Stomach (tissue), 9 donors: Measurements from ENCODE around the gene MBD3L4. TPM values are rescaled to one million over a fixed set of nuclear protein-coding genes. Genes with fewer than 3 reads are reported as not detected.

Experiments used
- DNase-seq, 2 donors: peaks; one replicate each; pipeline versions ENCODE4 v3.0.0 to v3.0.0-alpha.2; 2013 to 2019
- H3K27ac ChIP-seq, 5 donors: fragments of 200-600 bp in 4 of 5; sonication (generic) in 4 of 5; one replicate each; pipeline ENCODE4 v1.5.1; 2013 to 2019; ENCODE audit warnings: mild to moderate bottlenecking in 1 of 5, moderate library complexity in 1 of 5
- H3K27me3 ChIP-seq, 3 donors: fragments of 200-600 bp; sonication (generic); one replicate each; pipeline ENCODE4 v1.5.1; 2017 to 2019; ENCODE audit warnings: mixed run types in 1 of 3
- H3K36me3 ChIP-seq, 4 donors: fragments of 200-600 bp; sonication (generic); 1 replicate in 3 of 4; 2 replicates in 1 of 4; pipeline ENCODE4 v1.5.1; 2016 to 2019
- H3K4me1 ChIP-seq, 4 donors: fragments of 200-600 bp; sonication (generic); one replicate each; pipeline ENCODE4 v1.5.1; 2016 to 2019
- H3K4me3 ChIP-seq, 4 donors: fragments of 200-600 bp; sonication (generic) in 3 of 4; one replicate each; pipeline ENCODE4 v1.5.1; 2016 to 2019; ENCODE audit warnings: mild to moderate bottlenecking in 1 of 4
- H3K9me3 ChIP-seq, 4 donors: fragments of 200-600 bp; sonication (generic); one replicate each; pipeline ENCODE4 v1.5.1; 2016 to 2019
- CTCF ChIP-seq, 7 experiments: fragments of 450-650 bp in 4 of 7; fragments of 200-600 bp in 3 of 7; sonication (generic) in 3 of 7; IDR thresholded peaks; one replicate each; pipeline ENCODE4 v1.5.1; 2016 to 2019; ENCODE audit warnings: antibody characterized with exemption in 7 of 7, control low read depth in 2 of 7, mild to moderate bottlenecking in 1 of 7
- EP300 ChIP-seq: sonication (generic); formaldehyde crosslinking; IDR thresholded peaks from one replicate; pipeline ENCODE4 v1.6.1; 2017; ENCODE audit warnings: antibody characterized with exemption
- POLR2A ChIP-seq, 4 donors: fragments of 450-650 bp; IDR thresholded peaks; one replicate each; pipeline ENCODE4 v1.6.1; 2016; ENCODE audit warnings: antibody characterized with exemption in 4 of 4, control low read depth in 2 of 4, mild to moderate bottlenecking in 1 of 4, moderate library complexity in 1 of 4
- POLR2AphosphoS5 ChIP-seq, 3 donors: sonication (generic); formaldehyde crosslinking; IDR thresholded peaks; one replicate each; pipeline ENCODE4 v1.6.1; 2016; ENCODE audit warnings: antibody characterized with exemption in 3 of 3
- WGBS, 5 donors: extraction: QIAGEN DNeasy Blood & Tissue Kit in 3 of 5; methylation state at CpG; one replicate each; pipeline versions ENCODE4 v1.1.5 to v1.1.7; 2013 to 2018; 5-methylcytosine and 5-hydroxymethylcytosine counted together
- intact Hi-C: fragments of 100-400 bp; cut with DNase I; formaldehyde crosslinking; loops from one replicate; pipeline ENCODE4 v1.15.1; 2023; ENCODE audit warnings: low total_unique reads
- polyA plus RNA-seq, 3 donors: library from polyadenylated mRNA; stranded (reverse); fragments of 200-250 nt; gene quantifications; one replicate each; pipeline ENCODE4 v1.2.3, GENCODE V29; 2013
- total RNA-seq, 5 donors: library from RNA; depleted of rRNA; stranded (reverse); fragments of >200 nt; gene quantifications; one replicate each; pipeline versions ENCODE4 v1.1.0 to v1.2.3, GENCODE V29; 2014 to 2016
- donor health status: healthy with polysubstance abuse.
- donor health status: Bipolar disorder and iron deficiency.
- donor health status: healthy.

Gene MBD3L4
- total and polyA plus RNA-seq, 8 donors: not detected

DNA sequence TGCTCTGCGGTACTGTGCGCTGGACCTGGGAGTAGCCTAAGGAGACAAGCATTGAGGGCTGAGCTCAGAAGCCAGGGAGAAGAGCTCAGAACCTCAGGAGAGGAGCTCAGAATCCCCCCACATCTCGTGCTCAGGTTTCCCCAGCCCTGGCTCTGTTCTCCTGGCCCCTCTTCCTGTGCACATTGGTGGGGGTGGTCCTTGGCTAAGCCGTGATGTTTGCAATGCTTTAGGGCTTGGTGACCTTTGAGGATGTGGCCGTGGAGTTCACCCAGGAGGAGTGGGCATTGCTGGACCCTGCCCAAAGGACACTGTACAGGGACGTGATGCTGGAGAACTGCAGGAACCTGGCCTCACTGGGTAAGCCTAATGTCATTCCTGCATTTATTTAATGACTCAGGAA is 36.2 kb upstream of the MBD3L4 start:
- DNase-seq: no peak
- Histone ChIP-seq H3K9me3 (peaks cover 36 to 73% (median 61%) of the 10 kb centered on the region in 4 donors), H3K4me3 (no peak overlapping the region), H3K27me3 (no peaks in the 10 kb centered on the region), H3K27ac (no peak overlapping the region), H3K4me1 (peaks cover 0 to 2% (median 0%) of the 10 kb centered on the region in 4 donors), H3K36me3 (peaks cover 94 to 100% (median 99%) of the 10 kb centered on the region in 4 donors)
- 95 to 100% (median 97%) methylated on average over 5 to 6 of the region's 6 CpGs for WGBS, 5 donors
- no peak for TF ChIP-seq POLR2AphosphoS5 (IDR thresholded peaks at IDR 0.05)
- no peak for TF ChIP-seq CTCF (IDR thresholded peaks at IDR 0.05)
- no peak for TF ChIP-seq POLR2A (IDR thresholded peaks at IDR 0.05)
- intact Hi-C loops: no loop called here

DNA sequence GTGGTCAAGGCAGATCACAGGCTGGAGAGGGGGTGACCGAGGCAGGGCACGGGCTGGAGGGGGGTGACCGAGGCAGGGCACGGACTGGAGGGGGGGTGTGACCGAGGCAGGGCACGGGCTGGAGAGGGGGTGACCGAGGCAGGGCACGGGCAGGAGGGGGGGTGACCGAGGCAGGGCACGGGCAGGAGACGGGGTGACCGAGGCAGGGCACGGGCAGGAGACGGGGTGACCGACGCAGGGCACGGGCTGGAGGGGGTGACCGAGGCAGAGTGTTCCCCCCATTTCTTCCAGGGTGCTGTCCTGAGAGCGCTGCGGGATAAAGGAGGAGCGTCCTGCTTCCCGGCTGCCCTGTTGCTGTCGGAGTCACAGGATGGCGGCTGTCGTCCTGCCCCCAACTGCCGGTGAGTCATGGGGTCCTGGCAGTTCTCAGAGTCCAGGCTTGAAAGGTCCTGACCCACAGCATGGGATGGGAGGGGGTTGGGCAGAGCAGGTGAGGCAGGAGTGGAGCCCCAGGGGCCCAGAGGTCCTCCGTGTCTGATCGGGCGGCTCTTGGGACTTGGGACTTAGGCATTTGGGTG is 34.8 kb upstream of the MBD3L4 start:
- Histone ChIP-seq H3K27me3 (no peaks in the 10 kb centered on the region), H3K36me3 (peaks cover 82 to 93% (median 92%) of the 10 kb centered on the region in 4 donors), H3K9me3 (peaks cover 25 to 60% (median 48%) of the 10 kb centered on the region in 4 donors), H3K27ac (no peak overlapping the region), H3K4me1 (peaks cover 9 to 15% (median 12%) of the 10 kb centered on the region in 4 donors), H3K4me3 (no peak overlapping the region)
- WGBS, 5 donors: 94 to 99% (median 98%) methylated on average over 19 to 29 of the region's 29 CpGs
- intact Hi-C loops: no loop called here
- TF ChIP-seq POLR2A (IDR thresholded peaks at IDR 0.05) (no peak), EP300 (no peak), CTCF (IDR thresholded peaks at IDR 0.05) (no peak), POLR2AphosphoS5 (IDR thresholded peaks at IDR 0.05) (no peak)
- no peak for DNase-seq

DNA sequence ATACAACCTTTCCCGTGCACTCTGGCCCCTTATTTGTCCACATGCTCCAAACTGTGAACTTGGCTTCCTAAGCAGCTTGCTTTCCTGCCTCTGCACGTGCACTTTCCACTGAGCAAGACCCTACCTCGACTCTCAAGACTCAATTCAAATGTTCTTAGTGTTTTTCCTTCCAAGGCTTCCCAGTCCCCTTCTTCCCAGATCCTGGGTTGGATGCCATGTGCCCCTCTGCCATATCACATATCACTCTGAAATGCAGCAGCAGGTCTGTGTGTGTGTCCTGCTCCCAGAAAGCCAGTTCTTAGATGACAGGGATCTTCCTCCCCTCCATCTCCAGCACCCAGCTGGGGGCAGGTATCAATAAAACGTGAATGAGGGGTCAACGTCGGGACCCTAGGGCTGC is 32.6 kb upstream of the MBD3L4 start:
- H3K4me3 ChIP-seq: no peak overlapping the region
- H3K9me3 ChIP-seq: peaks cover 4 to 37% (median 25%) of the 10 kb centered on the region in 4 donors
- intact Hi-C loops: no loop called here
- no peaks in the 10 kb centered on the region for H3K27me3 ChIP-seq
- H3K4me1 ChIP-seq: peaks cover 9 to 16% (median 14%) of the 10 kb centered on the region in 4 donors
- WGBS, 5 donors: 95 to 98% (median 97%) methylated on average over 6 of the region's 6 CpGs
- peaks cover 62 to 71% (median 70%) of the 10 kb centered on the region in 4 donors for H3K36me3 ChIP-seq
- H3K27ac ChIP-seq: no peak overlapping the region
- no peak for DNase-seq
- TF ChIP-seq CTCF (IDR thresholded peaks at IDR 0.05): no peak
- no peak for TF ChIP-seq POLR2A (IDR thresholded peaks at IDR 0.05)
- no peak for TF ChIP-seq POLR2AphosphoS5 (IDR thresholded peaks at IDR 0.05)
- no peak for TF ChIP-seq EP300

GRCh38 chr19:7069904-7070226 is 29.9 kb upstream of the MBD3L4 start:
- TF ChIP-seq CTCF (IDR thresholded peaks at IDR 0.05) (no peak), POLR2AphosphoS5 (IDR thresholded peaks at IDR 0.05) (no peak), POLR2A (IDR thresholded peaks at IDR 0.05) (no peak), EP300 (no peak)
- Histone ChIP-seq H3K9me3 (peaks cover 0 to 11% (median 2%) of the 10 kb centered on the region in 4 donors), H3K4me3 (peak overlapping the region; percentile 76 to 98 (median 88)), H3K27me3 (no peaks in the 10 kb centered on the region), H3K36me3 (peaks cover 35 to 44% (median 43%) of the 10 kb centered on the region in 4 donors), H3K27ac (peak overlapping the region; percentile 81 to 96 (median 91)), H3K4me1 (peaks cover 9 to 16% (median 14%) of the 10 kb centered on the region in 4 donors)
- WGBS, 5 donors: 0 to 7% (median 1%) methylated on average over 6 to 12 of the region's 12 CpGs
- no peak for DNase-seq
- intact Hi-C loops: no loop called here
